ENCODE data around the gene AXIN1. TPM values are rescaled to one million over a fixed set of nuclear protein-coding genes. Genes with fewer than 3 reads are reported as not detected.
"Not testable (repeated sequence)": the region's sequence is repeated elsewhere in the genome, so short reads cannot be mapped to it uniquely, and the experiment has no call there.

AXIN1 gene
- total RNA-seq, 1 donor from 2014 or later: 27.0 TPM

GRCh38 chr16:392450-393030, 40.0 kb upstream of the AXIN1 start:
- Histone ChIP-seq H3K36me3 (ENCODE audit: insufficient read depth, low read length) (no peaks in the 10 kb centered on the region), H3K9me3 (ENCODE audit: insufficient read depth, low read depth, low read length) (peaks cover 4% of the 10 kb centered on the region), H3K4me2 (ENCODE audit: low read length) (no peak overlapping the region), H3K79me2 (ENCODE audit: insufficient read depth, low read length) (no peaks in the 10 kb centered on the region), H4K20me1 (ENCODE audit: insufficient read depth, low read length) (no peaks in the 10 kb centered on the region), H3K4me1 (ENCODE audit: insufficient read depth, low read length) (no peaks in the 10 kb centered on the region), H2AFZ (ENCODE audit: low read depth, low read length) (no peak overlapping the region), H3K27me3 (ENCODE audit: insufficient read depth, low read length) (no peaks in the 10 kb centered on the region), H3K9ac (ENCODE audit: low read length) (no peak overlapping the region), H3K4me3 (ENCODE audit: insufficient read depth, low read depth, low read length) (no peak overlapping the region), H3K27ac (ENCODE audit: low read depth, low read length) (no peak overlapping the region)
- peaks cover 9% of the 10 kb centered on the region for H3K4me1 Mint-ChIP-seq (ENCODE audit: low read depth, unreplicated experiment)
- no peaks in the 10 kb centered on the region for H3K27me3 Mint-ChIP-seq (ENCODE audit: low read depth, unreplicated experiment)
- H3K4me3 Mint-ChIP-seq (ENCODE audit: unreplicated experiment): no peak overlapping the region
- H3K36me3 Mint-ChIP-seq (ENCODE audit: low read depth, unreplicated experiment): no peaks in the 10 kb centered on the region
- H3K9me3 Mint-ChIP-seq (ENCODE audit: unreplicated experiment): no peaks in the 10 kb centered on the region
- no peak for TF ChIP-seq CTCF (IDR thresholded peaks at IDR 0.05; ENCODE audit: insufficient read depth, low read depth, low read length)
- TF ChIP-seq EZH2 (IDR thresholded peaks at IDR 0.05; ENCODE audit: insufficient read depth, low read length): no peak
- FAIRE-seq: no peak
- no peak for DNase-seq (ENCODE audit: low read depth)
- H3K27ac Mint-ChIP-seq (ENCODE audit: unreplicated experiment): no peak overlapping the region

- Mint-ChIP-seq H3K9me3 (ENCODE audit: unreplicated experiment) (no peaks in the 10 kb centered on the region), H3K4me1 (ENCODE audit: low read depth, unreplicated experiment) (peaks cover 9% of the 10 kb centered on the region), H3K36me3 (ENCODE audit: low read depth, unreplicated experiment) (no peaks in the 10 kb centered on the region), H3K27ac (ENCODE audit: unreplicated experiment) (no peak overlapping the region), H3K27me3 (ENCODE audit: low read depth, unreplicated experiment) (no peaks in the 10 kb centered on the region), H3K4me3 (ENCODE audit: unreplicated experiment) (peak overlapping the region; percentile 20)
- Histone ChIP-seq H2AFZ (ENCODE audit: low read depth, low read length) (no peak overlapping the region), H3K4me1 (ENCODE audit: insufficient read depth, low read length) (no peaks in the 10 kb centered on the region), H3K9me3 (ENCODE audit: insufficient read depth, low read depth, low read length) (peaks cover 4% of the 10 kb centered on the region), H3K9ac (ENCODE audit: low read length) (no peak overlapping the region), H3K79me2 (ENCODE audit: insufficient read depth, low read length) (no peaks in the 10 kb centered on the region), H3K36me3 (ENCODE audit: insufficient read depth, low read length) (no peaks in the 10 kb centered on the region), H3K4me3 (ENCODE audit: insufficient read depth, low read depth, low read length) (no peak overlapping the region), H3K27ac (ENCODE audit: low read depth, low read length) (no peak overlapping the region), H3K4me2 (ENCODE audit: low read length) (no peak overlapping the region), H4K20me1 (ENCODE audit: insufficient read depth, low read length) (no peaks in the 10 kb centered on the region), H3K27me3 (ENCODE audit: insufficient read depth, low read length) (no peaks in the 10 kb centered on the region)
- FAIRE-seq (no peak), DNase-seq (ENCODE audit: low read depth) (peak; percentile 71)
- TF ChIP-seq CTCF (IDR thresholded peaks at IDR 0.05; ENCODE audit: insufficient read depth, low read depth, low read length) (peak; percentile 91), EZH2 (IDR thresholded peaks at IDR 0.05; ENCODE audit: insufficient read depth, low read length) (no peak)
Observed at GRCh38 chr16:391885-392335, 39.4 kb upstream of the AXIN1 start.

- H3K79me2 ChIP-seq (ENCODE audit: insufficient read depth, low read length): no peaks in the 10 kb centered on the region
- H2AFZ ChIP-seq (ENCODE audit: low read depth, low read length): no peak overlapping the region
- H3K27me3 Mint-ChIP-seq (ENCODE audit: low read depth, unreplicated experiment): no peaks in the 10 kb centered on the region
- no peaks in the 10 kb centered on the region for H3K27me3 ChIP-seq (ENCODE audit: insufficient read depth, low read length)
- peaks cover 12% of the 10 kb centered on the region for H3K4me1 Mint-ChIP-seq (ENCODE audit: low read depth, unreplicated experiment)
- peaks cover 4% of the 10 kb centered on the region for H3K9me3 ChIP-seq (ENCODE audit: insufficient read depth, low read depth, low read length)
- DNase-seq (ENCODE audit: low read depth) (no peak), FAIRE-seq (no peak)
- H3K36me3 ChIP-seq (ENCODE audit: insufficient read depth, low read length): no peaks in the 10 kb centered on the region
- TF ChIP-seq EZH2 (IDR thresholded peaks at IDR 0.05; ENCODE audit: insufficient read depth, low read length): no peak
- no peak for TF ChIP-seq CTCF (IDR thresholded peaks at IDR 0.05; ENCODE audit: insufficient read depth, low read depth, low read length)
- H3K27ac Mint-ChIP-seq (ENCODE audit: unreplicated experiment): no peak overlapping the region
- H3K27ac ChIP-seq (ENCODE audit: low read depth, low read length): no peak overlapping the region
- no peaks in the 10 kb centered on the region for H4K20me1 ChIP-seq (ENCODE audit: insufficient read depth, low read length)
- no peak overlapping the region for H3K4me3 ChIP-seq (ENCODE audit: insufficient read depth, low read depth, low read length)
- no peaks in the 10 kb centered on the region for H3K9me3 Mint-ChIP-seq (ENCODE audit: unreplicated experiment)
- no peak overlapping the region for H3K4me2 ChIP-seq (ENCODE audit: low read length)
- no peaks in the 10 kb centered on the region for H3K4me1 ChIP-seq (ENCODE audit: insufficient read depth, low read length)
- no peak overlapping the region for H3K9ac ChIP-seq (ENCODE audit: low read length)
- H3K4me3 Mint-ChIP-seq (ENCODE audit: unreplicated experiment): no peak overlapping the region
- H3K36me3 Mint-ChIP-seq (ENCODE audit: low read depth, unreplicated experiment): no peaks in the 10 kb centered on the region
Observed at GRCh38 chr16:389352-389751, 36.8 kb upstream of the AXIN1 start.

GRCh38 chr16:387761-388666, 35.5 kb upstream of the AXIN1 start:
- peak overlapping the region; percentile 13 for H3K4me3 Mint-ChIP-seq (ENCODE audit: unreplicated experiment)
- H3K36me3 ChIP-seq (ENCODE audit: insufficient read depth, low read length); H3K27me3 Mint-ChIP-seq (ENCODE audit: low read depth, unreplicated experiment); H3K9ac ChIP-seq (ENCODE audit: low read length); H3K79me2 ChIP-seq (ENCODE audit: insufficient read depth, low read length); H3K36me3 Mint-ChIP-seq (ENCODE audit: low read depth, unreplicated experiment); H3K27me3 ChIP-seq (ENCODE audit: insufficient read depth, low read length); H3K4me3 ChIP-seq (ENCODE audit: insufficient read depth, low read depth, low read length); H3K9me3 Mint-ChIP-seq (ENCODE audit: unreplicated experiment); H4K20me1 ChIP-seq (ENCODE audit: insufficient read depth, low read length); FAIRE-seq; H3K27ac ChIP-seq (ENCODE audit: low read depth, low read length); H3K9me3 ChIP-seq (ENCODE audit: insufficient read depth, low read depth, low read length); H3K4me1 ChIP-seq (ENCODE audit: insufficient read depth, low read length): not testable (repeated sequence)
- DNase-seq (ENCODE audit: low read depth): peak; percentile 44
- Histone ChIP-seq H3K4me2 (ENCODE audit: low read length) (peak overlapping the region; percentile 71), H2AFZ (ENCODE audit: low read depth, low read length) (peak overlapping the region; percentile 34)
- peak overlapping the region; percentile 47 for H3K27ac Mint-ChIP-seq (ENCODE audit: unreplicated experiment)
- peaks cover 24% of the 10 kb centered on the region for H3K4me1 Mint-ChIP-seq (ENCODE audit: low read depth, unreplicated experiment)
